ENCODE data around the gene ATXN7L1. TPM values are rescaled to one million over a fixed set of nuclear protein-coding genes. Genes with fewer than 3 reads are reported as not detected.
A peak's percentile ranks its signal among the peaks of the same experiment; 100 is the strongest.

The ATXN7L1 gene
- total RNA-seq, 4 donors from 2014 or later, result 8.1 to 13.5 (median 9.1) TPM

DNA sequence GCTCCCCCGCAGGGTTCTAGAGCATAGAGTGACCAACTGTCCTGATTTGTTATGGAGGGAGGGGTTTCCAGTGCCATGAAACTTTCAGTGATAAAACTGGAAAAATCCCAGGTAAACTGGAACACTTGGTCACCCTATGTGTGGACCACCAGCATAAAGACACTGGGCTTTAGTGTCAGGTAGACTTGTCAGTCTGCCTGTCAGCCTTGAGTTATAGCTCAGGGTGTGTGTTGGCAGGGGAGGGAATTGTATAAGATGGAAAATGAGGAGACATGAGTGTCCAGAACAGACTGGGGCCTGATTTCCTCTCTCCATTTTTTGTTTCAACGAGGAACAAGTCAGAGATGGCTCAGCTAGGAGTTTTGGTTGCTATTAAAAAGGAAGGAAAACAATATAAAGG lies 284.9 kb downstream of the ATXN7L1 start:
- TF ChIP-seq, protein P1, sequence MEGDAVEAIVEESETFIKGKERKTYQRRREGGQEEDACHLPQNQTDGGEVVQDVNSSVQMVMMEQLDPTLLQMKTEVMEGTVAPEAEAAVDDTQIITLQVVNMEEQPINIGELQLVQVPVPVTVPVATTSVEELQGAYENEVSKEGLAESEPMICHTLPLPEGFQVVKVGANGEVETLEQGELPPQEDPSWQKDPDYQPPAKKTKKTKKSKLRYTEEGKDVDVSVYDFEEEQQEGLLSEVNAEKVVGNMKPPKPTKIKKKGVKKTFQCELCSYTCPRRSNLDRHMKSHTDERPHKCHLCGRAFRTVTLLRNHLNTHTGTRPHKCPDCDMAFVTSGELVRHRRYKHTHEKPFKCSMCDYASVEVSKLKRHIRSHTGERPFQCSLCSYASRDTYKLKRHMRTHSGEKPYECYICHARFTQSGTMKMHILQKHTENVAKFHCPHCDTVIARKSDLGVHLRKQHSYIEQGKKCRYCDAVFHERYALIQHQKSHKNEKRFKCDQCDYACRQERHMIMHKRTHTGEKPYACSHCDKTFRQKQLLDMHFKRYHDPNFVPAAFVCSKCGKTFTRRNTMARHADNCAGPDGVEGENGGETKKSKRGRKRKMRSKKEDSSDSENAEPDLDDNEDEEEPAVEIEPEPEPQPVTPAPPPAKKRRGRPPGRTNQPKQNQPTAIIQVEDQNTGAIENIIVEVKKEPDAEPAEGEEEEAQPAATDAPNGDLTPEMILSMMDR (IDR thresholded peaks at IDR 0.05), result no peak
- no peak for TF ChIP-seq POLR2A (IDR thresholded peaks at IDR 0.05)
- DNase-seq (ENCODE audit: low spot score in 2 of 2), result peak in 1 of 2 donors; percentile 49
- WGBS, 2 donors, result 75 to 78% methylated on average over 2 of the region's 2 CpGs
- H3K4me3 ChIP-seq (ENCODE audit: low read depth, poor library complexity, severe bottlenecking), result no peak overlapping the region
- intact Hi-C loops (cut with DNase I; ENCODE audit: low total_unique reads), result no loop called here

DNA sequence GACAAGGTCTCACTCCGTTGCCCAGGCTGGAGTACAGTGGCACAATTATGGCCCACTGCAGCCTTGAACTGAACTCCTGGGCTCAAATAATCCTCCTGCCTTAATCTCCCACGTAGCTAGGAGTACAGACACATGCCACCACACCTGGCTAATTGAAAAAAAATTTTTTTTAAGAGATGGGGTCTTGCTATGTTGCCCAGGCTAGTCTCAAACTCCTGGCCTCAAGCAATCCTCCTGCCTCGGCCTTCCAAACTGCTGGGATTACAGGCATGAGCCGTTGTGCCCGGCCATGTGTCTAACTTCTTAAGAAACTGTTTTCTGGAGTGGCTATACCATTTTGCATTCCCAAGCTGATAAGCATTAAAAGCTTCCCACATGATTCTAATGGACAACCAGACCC lies 285.6 kb downstream of the ATXN7L1 start:
- TF ChIP-seq, protein P1 (IDR thresholded peaks at IDR 0.05), result no peak
- TF ChIP-seq POLR2A (IDR thresholded peaks at IDR 0.05), result no peak
- H3K4me3 ChIP-seq (ENCODE audit: low read depth, poor library complexity, severe bottlenecking), result no peak overlapping the region
- 91 to 93% methylated on average over 5 of the region's 5 CpGs for WGBS, 2 donors
- intact Hi-C loops (cut with DNase I; ENCODE audit: low total_unique reads), result no loop called here
- peak in 1 of 2 donors; percentile 18 for DNase-seq (ENCODE audit: low spot score in 2 of 2)

DNA sequence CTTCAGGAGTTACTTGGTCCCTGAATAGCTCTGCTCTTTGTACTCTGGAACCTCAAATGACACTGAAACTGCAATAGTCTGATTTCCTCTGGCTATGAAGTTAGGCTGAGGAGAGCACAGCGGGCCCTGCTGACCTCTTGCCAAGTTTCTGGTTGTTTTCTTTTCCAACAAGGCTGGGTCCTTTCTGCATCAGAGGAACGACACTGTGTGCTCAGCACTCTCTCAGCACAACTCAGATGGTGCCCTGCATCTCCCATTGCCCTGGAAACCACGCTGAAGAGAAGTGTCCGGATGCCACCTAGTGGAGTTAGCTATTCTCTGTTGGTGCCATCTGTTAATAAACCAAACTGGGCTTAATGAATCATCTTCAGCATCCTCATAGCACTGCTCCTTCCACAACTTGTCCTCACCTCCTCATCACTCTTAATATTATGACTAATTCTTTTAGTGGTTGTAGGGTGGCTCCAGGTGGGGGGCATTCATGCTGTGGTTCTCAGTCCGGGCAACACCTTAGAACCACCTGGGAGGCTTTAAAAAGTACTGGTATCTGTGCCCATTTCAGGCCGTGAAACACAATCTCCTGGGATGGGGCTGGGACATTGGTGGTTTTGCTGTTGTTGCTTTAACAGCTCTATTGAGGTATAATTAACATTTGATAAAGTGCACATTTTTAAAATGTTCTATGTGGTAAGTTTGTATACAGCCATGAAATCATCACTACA lies 286.9 kb downstream of the ATXN7L1 start:
- 29 to 31% methylated on average over 6 of the region's 6 CpGs for WGBS, 2 donors
- H3K4me3 ChIP-seq (ENCODE audit: low read depth, poor library complexity, severe bottlenecking), result no peak overlapping the region
- TF ChIP-seq POLR2A (IDR thresholded peaks at IDR 0.05), result no peak
- TF ChIP-seq, protein P1 (IDR thresholded peaks at IDR 0.05), result no peak
- peak; percentile 37 to 80 for DNase-seq (ENCODE audit: low spot score in 2 of 2)
- intact Hi-C loops (cut with DNase I; ENCODE audit: low total_unique reads), result no loop called here

DNA sequence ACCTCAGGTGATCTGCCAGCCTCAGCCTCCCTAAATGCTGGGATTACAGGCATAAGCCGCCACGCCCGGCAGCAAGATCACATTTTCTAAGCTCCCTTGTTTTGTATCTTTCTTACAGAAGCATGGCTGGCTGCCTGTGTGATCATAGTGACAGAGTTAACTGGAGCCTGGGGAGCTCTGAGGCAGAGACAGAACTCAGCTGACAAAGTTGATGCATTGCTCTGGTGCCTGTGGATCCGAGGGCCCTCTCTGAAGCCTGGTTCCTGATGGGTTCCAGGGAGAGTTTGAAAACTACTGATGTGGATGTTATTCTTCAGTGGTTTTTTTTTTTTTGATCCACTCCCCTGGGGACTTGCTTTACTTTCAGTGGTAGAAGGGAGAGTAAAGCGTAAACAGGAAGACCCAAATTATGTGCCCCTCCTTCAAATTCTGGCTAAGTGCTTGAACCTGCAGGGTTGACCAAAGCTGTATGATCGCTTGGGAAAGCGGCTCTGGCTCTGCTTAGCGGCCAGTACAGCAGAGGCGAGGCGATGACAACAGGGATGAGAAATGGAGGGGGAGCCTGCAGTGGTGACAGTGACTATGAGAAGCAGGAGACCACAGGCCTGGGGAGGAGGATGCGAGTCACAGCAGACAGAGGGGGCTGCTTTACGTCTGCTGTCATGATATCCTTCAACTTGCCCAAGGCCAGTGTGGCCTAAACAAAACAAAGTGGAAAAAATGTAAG lies 288.3 kb downstream of the ATXN7L1 start:
- WGBS, 2 donors, result 83 to 85% methylated on average over 12 of the region's 12 CpGs
- TF ChIP-seq, protein P1 (IDR thresholded peaks at IDR 0.05), result no peak
- TF ChIP-seq POLR2A (IDR thresholded peaks at IDR 0.05), result no peak
- peak in 1 of 2 donors; percentile 59 for DNase-seq (ENCODE audit: low spot score in 2 of 2)
- H3K4me3 ChIP-seq (ENCODE audit: low read depth, poor library complexity, severe bottlenecking), result no peak overlapping the region
- intact Hi-C loops (cut with DNase I; ENCODE audit: low total_unique reads), result no loop called here

DNA sequence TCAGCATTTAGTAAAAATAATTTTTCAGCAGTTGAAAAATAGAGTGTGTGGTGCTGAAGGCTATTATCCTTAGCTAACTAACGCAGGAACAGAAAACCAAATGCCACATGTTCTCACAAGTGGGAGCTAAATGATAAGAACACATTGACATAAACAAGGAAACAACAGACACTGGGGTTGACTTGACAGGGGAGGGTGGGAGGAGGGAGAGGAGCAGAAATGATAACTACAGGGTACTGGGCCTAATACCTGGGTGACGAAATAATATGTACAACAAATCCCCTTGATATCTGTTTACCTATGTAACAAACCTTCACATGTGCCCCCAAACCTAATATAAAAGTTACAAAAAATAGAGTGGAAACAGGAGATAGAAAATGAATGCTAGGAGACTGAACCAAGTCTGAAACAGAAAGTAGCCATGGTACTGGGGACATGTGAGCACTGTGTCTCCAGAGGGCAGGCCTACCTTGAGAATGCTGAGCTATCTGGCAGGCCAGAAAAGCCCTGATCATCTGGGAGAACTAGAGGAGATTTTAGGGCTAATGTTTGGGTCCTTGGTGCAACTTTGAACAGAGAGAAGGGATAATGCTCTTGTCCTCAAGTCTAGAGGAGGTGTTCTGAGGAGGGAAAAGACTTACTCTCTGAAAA lies 290.4 kb downstream of the ATXN7L1 start:
- DNase-seq (ENCODE audit: low spot score in 2 of 2), result peak in 1 of 2 donors; percentile 18
- no peak for TF ChIP-seq POLR2A (IDR thresholded peaks at IDR 0.05)
- TF ChIP-seq, protein P1 (IDR thresholded peaks at IDR 0.05), result no peak
- intact Hi-C loops (cut with DNase I; ENCODE audit: low total_unique reads), result no loop called here
- 96 to 97% methylated on average over 2 of the region's 2 CpGs for WGBS, 2 donors
- no peak overlapping the region for H3K4me3 ChIP-seq (ENCODE audit: low read depth, poor library complexity, severe bottlenecking)
